OCI-LY3 (cell line): ENCODE data around the gene ITIH5.

Experiments
- H2AFZ ChIP-seq: fragments of 200-600, 300-600 bp; shearing (Covaris generic); 2 replicates; pipeline ENCODE4 v1.6.0; 2014; ENCODE audit warnings: antibody characterized with exemption, low read depth, low read length
- H3K27ac ChIP-seq: fragments of 200-600, 300-600 bp; sonication (generic); 2 replicates; pipeline ENCODE4 v1.5.1; 2014; ENCODE audit warnings: mild to moderate bottlenecking, low read length, moderate library complexity, mixed read lengths
- H3K27me3 ChIP-seq: fragments of 200-600, 300-600 bp; sonication (generic); 2 replicates; pipeline ENCODE4 v1.6.1; 2014; ENCODE audit warnings: low read depth, low read length, mixed read lengths
- H3K36me3 ChIP-seq: fragments of 200-600, 300-600 bp; sonication (generic); replicated peaks from 2 replicates; pipeline ENCODE3; 2014; ENCODE audit warnings: low read depth, low read length, mixed read lengths
- H3K4me1 ChIP-seq: fragments of 300-600, 200-600 bp; sonication (generic); 2 replicates; pipeline ENCODE4 v1.6.1; 2014; ENCODE audit warnings: low read length, mixed read lengths
- H3K4me2 ChIP-seq: fragments of 200-600, 300-600 bp; sonication (generic); 2 replicates; pipeline ENCODE4 v1.6.1; 2014; ENCODE audit warnings: low read length, mixed read lengths
- H3K4me3 ChIP-seq: fragments of 300-600, 200-600 bp; sonication (generic); 2 replicates; pipeline ENCODE4 v1.5.1; 2014; ENCODE audit warnings: antibody characterized with exemption, mild to moderate bottlenecking, low read length, moderate library complexity
- H3K79me2 ChIP-seq: fragments of 300-600, 200-600 bp; shearing (Covaris generic); 2 replicates; pipeline ENCODE4 v1.6.1; 2014; ENCODE audit warnings: mild to moderate bottlenecking, low read length, mixed read lengths
- H3K9ac ChIP-seq: fragments of 300-600, 200-600 bp; shearing (Covaris generic); 2 replicates; pipeline ENCODE4 v1.6.0; 2014; ENCODE audit warnings: mild to moderate bottlenecking, low read length, moderate library complexity
- H3K9me3 ChIP-seq: fragments of 200-600, 300-600 bp; shearing (Covaris generic); 2 replicates; pipeline ENCODE4 v1.6.1; 2014; ENCODE audit warnings: low read length, mixed read lengths; ENCODE audit not compliant: insufficient read depth
- H4K20me1 ChIP-seq: fragments of 200-600, 300-600 bp; sonication (generic); 2 replicates; pipeline ENCODE4 v1.6.1; 2016; ENCODE audit warnings: low read length, mixed read lengths; ENCODE audit not compliant: insufficient read depth
- CTCF ChIP-seq: fragments of 200-600, 300-600 bp; sonication (generic); IDR thresholded peaks from 2 replicates; pipeline ENCODE4 v1.5.1; 2014; ENCODE audit warnings: antibody characterized with exemption, low read length, low read depth
- EZH2phosphoT487 ChIP-seq: fragments of 200-600 bp; shearing (Covaris generic); IDR thresholded peaks from 2 replicates; pipeline ENCODE4 v1.6.1; 2018; ENCODE audit warnings: antibody characterized with exemption, mixed run types, low read depth

Gene ITIH5

GRCh38 chr10:7618461-7618860 is 48.3 kb downstream of the ITIH5 start:
- Histone ChIP-seq H3K79me2 (no peaks in the 10 kb centered on the region), H3K9ac (no peak overlapping the region), H3K27me3 (no peaks in the 10 kb centered on the region), H2AFZ (no peak overlapping the region), H3K4me1 (no peaks in the 10 kb centered on the region), H3K36me3 (no peaks in the 10 kb centered on the region), H3K9me3 (no peaks in the 10 kb centered on the region), H3K4me2 (no peak overlapping the region), H4K20me1 (no peaks in the 10 kb centered on the region), H3K27ac (no peak overlapping the region), H3K4me3 (no peak overlapping the region)
- TF ChIP-seq EZH2phosphoT487 (no peak), CTCF (no peak)

- H3K36me3 ChIP-seq, result no peaks in the 10 kb centered on the region
- no peaks in the 10 kb centered on the region for H3K79me2 ChIP-seq
- H3K4me3 ChIP-seq, result no peak overlapping the region
- no peaks in the 10 kb centered on the region for H4K20me1 ChIP-seq
- H2AFZ ChIP-seq, result no peak overlapping the region
- H3K27me3 ChIP-seq, result 0 out of 2 replicates have a peak, but pooled peaks cover 3% of the 10 kb centered on the region
- H3K4me2 ChIP-seq, result no peak overlapping the region
- H3K27ac ChIP-seq, result no peak overlapping the region
- no peaks in the 10 kb centered on the region for H3K9me3 ChIP-seq
- H3K4me1 ChIP-seq, result no peaks in the 10 kb centered on the region
- TF ChIP-seq CTCF, result no peak
- no peak for TF ChIP-seq EZH2phosphoT487
- H3K9ac ChIP-seq, result no peak overlapping the region
These were observed 54.9 kb downstream of the ITIH5 start for GRCh38 chr10:7611909-7612308.

DNA sequence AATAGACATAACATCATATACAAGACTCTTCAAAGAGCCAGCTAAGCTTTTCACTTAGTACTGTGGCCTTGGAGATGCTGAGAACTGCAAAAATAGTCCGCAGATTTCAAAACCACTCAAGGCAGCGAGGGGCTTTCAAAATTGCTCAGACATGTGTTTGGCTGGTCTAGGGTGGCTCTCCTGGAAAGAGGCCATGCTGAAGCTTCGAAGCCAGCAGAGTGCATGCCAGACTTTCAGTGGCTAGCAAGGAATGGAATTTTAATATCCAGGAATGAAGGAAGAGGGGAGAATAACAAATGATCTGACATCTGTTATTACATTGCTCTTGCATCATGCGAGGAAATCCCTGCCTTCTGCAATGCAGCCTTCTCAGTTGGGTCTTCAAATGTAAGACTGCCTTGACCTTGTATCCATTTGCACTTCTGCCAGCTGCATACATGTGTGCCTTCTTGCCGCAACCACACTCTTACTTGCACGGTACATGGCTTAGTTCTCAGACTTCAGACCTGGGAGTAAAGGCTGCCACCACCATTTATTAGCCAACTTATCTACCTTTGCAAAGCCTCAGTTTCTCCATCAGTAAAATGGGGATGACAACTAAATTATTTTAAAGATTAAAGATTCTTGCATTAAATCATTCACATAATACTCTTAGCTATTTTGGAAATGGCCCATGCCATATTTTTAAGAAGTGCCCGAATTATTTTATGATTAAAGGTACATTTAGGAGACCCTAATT is 55.9 kb downstream of the ITIH5 start:
- Histone ChIP-seq H3K27me3 (0 out of 2 replicates have a peak, but pooled peaks cover 3% of the 10 kb centered on the region), H3K27ac (no peak overlapping the region), H3K79me2 (no peaks in the 10 kb centered on the region), H3K9me3 (no peaks in the 10 kb centered on the region), H3K36me3 (no peaks in the 10 kb centered on the region), H4K20me1 (no peaks in the 10 kb centered on the region), H3K4me3 (no peak overlapping the region), H2AFZ (no peak overlapping the region), H3K4me1 (no peaks in the 10 kb centered on the region), H3K4me2 (no peak overlapping the region), H3K9ac (no peak overlapping the region)
- TF ChIP-seq EZH2phosphoT487, result no peak
- no peak for TF ChIP-seq CTCF

- Histone ChIP-seq H3K27ac (no peak overlapping the region), H3K79me2 (no peaks in the 10 kb centered on the region), H3K9me3 (no peaks in the 10 kb centered on the region)
These were observed 56.7 kb downstream of the ITIH5 start for GRCh38 chr10:7610026-7610425.

More at GRCh38 chr10:7610026-7610425, 56.7 kb downstream of the ITIH5 start:
- Histone ChIP-seq H2AFZ (no peak overlapping the region), H3K36me3 (no peaks in the 10 kb centered on the region), H3K9ac (no peak overlapping the region), H3K4me2 (no peak overlapping the region), H3K4me1 (no peaks in the 10 kb centered on the region), H3K4me3 (no peak overlapping the region), H3K27me3 (0 out of 2 replicates have a peak, but pooled peaks cover 3% of the 10 kb centered on the region), H4K20me1 (no peaks in the 10 kb centered on the region)
- TF ChIP-seq CTCF, result no peak
